Kidney epithelial cell (primary cell): ENCODE data around the gene CAMK2A. TPM values are rescaled to one million over a fixed set of nuclear protein-coding genes. Genes with fewer than 3 reads are reported as not detected.

Source experiments
- DNase-seq: peaks from one replicate; pipeline ENCODE4 v3.0.0-alpha.2; 2010; ENCODE audit warnings: low read depth
- H3K27me3 ChIP-seq: 2 replicates; pipeline ENCODE4 v1.6.0; 2011; ENCODE audit warnings: low read length; ENCODE audit not compliant: control insufficient read depth, insufficient read depth
- H3K36me3 ChIP-seq: 2 replicates; pipeline ENCODE4 v1.5.1; 2011; ENCODE audit warnings: low read length; ENCODE audit not compliant: control insufficient read depth, insufficient read depth
- H3K4me3 ChIP-seq: 2 replicates; pipeline ENCODE4 v1.5.1; 2011; ENCODE audit warnings: low read depth, mild to moderate bottlenecking, control low read depth, low read length
- CTCF ChIP-seq: IDR thresholded peaks from 2 replicates; pipeline ENCODE4 v1.5.1; 2011; ENCODE audit warnings: mild to moderate bottlenecking, moderate library complexity, low read length, control low read depth, inconsistent platforms; ENCODE audit not compliant: insufficient read depth, poor library complexity, severe bottlenecking
- total RNA-seq: library from RNA; depleted of rRNA; stranded (reverse); fragments of >200 nt; gene quantifications from 2 replicates; pipeline ENCODE4 v1.2.3, GENCODE V29; 2015

Gene CAMK2A
- total RNA-seq, 1 donor from 2014 or later, result not detected

DNA sequence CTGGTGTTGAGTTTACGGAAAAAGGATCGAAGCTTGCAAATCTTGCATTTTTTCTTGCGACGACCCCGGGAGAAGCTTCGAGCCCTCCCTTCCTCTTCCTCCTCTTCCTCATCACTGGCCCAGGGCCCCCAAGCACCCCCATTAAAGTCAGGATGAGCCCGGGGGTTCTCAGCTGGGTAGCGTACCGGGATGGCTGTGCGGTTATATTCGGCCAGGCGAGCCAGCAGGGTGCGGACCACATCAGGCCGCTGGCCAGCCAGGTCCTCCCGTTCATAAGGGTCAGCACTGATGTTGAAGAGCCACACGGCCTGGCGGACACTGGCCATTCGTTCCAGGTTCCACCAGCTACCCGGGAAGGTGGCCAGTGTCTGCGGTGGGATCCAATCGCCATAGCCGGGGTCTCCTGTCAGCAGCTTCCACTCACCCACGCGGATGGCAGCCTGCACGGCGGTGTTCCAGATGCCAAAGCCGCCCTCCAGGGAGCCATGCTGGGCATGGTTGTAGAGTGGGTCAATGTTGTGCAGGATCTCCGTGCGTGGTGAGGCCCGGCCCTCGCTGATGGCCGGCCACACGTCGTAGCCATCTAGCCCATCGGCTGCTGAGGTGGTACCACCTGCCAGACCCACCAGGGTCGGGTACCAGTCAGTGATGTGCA is 7.8 kb upstream of the CAMK2A start:
- no peak overlapping the region for H3K4me3 ChIP-seq
- H3K36me3 ChIP-seq, result no peaks in the 10 kb centered on the region
- no peak for TF ChIP-seq CTCF
- H3K27me3 ChIP-seq, result no peaks in the 10 kb centered on the region
- DNase-seq, result no peak

- no peak for DNase-seq
- H3K4me3 ChIP-seq, result no peak overlapping the region
These were observed 6.9 kb upstream of the CAMK2A start for GRCh38 chr5:150296496-150296895.

GRCh38 chr5:150295741-150296486 is 6.3 kb upstream of the CAMK2A start:
- no peaks in the 10 kb centered on the region for H3K27me3 ChIP-seq
- H3K4me3 ChIP-seq, result no peak overlapping the region
- no peak for DNase-seq
- no peaks in the 10 kb centered on the region for H3K36me3 ChIP-seq
- TF ChIP-seq CTCF, result no peak

More at GRCh38 chr5:150296496-150296895, 6.9 kb upstream of the CAMK2A start:
- Histone ChIP-seq H3K27me3 (no peaks in the 10 kb centered on the region), H3K36me3 (no peaks in the 10 kb centered on the region)
- no peak for TF ChIP-seq CTCF

- Histone ChIP-seq H3K4me3 (no peak overlapping the region), H3K36me3 (no peaks in the 10 kb centered on the region), H3K27me3 (no peaks in the 10 kb centered on the region)
- no peak for TF ChIP-seq CTCF
- DNase-seq, result peak; percentile 34
These were observed 5.6 kb upstream of the CAMK2A start for GRCh38 chr5:150295172-150295634.

DNA sequence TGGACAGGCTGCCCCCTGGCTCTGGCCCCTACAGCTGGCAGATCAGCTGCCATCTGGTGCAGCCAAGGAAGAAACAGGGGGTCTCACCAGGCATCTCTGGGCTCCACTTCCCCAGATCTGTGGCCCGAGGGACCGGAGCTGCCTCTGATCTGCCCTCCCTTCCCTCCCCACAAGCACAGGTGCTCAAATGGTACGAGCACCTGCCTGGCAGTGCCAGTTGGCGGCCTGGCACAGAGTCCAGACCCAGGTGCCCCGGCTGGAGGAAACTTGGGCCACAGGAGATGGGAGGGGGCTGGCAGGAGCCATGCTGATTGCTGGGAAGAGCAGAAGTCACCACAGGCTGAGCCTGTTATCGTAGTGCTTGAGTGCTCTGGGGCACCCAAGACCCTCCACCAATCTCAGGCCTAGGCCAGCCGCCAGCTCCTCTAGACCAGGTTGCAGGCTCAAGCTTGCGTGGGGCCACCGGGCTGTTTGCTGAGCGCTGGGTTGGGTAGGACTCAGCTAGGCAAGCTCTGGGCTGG is 5.0 kb upstream of the CAMK2A start:
- H3K36me3 ChIP-seq, result no peaks in the 10 kb centered on the region
- H3K27me3 ChIP-seq, result peaks cover 5% of the 10 kb centered on the region
- H3K4me3 ChIP-seq, result no peak overlapping the region
- no peak for TF ChIP-seq CTCF
- DNase-seq, result no peak
